Stimulated activated CD8-positive, alpha-beta memory T cell treated with anti-CD3 and anti-CD28 coated beads, Interleukin-15, amount 100 ng/mL, for 1 hour (primary cell): Measurements from ENCODE around the gene BST2.
A peak's percentile ranks its signal among the peaks of the same experiment; 100 is the strongest.

Experiments
- DNase-seq: peaks from one replicate; pipeline ENCODE4 v3.0.0-alpha.2; 2020; ENCODE audit warnings: low read depth

Gene BST2

DNA sequence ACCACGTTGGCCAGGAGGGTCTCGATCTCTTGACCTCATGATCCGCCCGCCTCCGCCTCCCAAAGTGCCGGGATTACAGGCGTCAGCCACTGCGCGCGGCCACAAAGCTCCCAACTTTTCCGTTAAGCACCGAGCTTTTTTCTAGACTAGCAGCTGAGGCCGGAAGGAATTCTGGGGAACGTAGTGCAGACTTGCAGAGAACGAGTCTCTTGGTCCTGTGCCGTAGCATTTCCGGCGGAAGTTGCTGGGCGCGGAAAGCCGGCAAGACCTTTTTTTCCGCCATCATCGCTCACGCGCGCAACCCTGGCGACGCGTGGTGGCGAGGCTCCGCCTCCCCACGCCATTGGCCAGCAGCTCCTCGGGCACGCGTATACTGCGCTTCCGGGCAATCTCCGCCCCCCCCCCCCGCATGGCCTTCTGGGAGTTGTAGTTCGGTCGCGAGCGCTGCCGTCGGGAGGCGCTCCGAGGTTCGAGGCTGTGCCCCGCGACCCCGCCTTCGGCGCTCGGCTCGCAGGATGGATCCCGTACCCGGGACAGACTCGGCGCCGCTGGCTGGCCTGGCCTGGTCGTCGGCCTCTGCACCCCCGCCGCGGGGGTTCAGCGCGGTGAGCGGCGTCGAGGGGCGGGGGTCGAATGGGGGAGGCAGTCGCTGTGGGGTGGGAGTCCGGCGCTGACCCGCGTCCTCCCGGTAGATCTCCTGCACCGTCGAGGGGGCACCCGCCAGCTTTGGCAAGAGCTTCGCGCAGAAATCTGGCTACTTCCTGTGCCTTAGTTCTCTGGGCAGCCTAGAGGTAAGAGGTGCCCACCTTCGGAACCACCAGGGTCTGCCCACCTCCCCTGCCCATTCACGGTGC is 14.4 kb upstream of the BST2 start, which contains the start of gene MVB12A:
Gene MVB12A (plus strand): TSS at position 427 of the 854 bp plus-strand sequence. CDS start 89 bp downstream, at position 516.
- DNase-seq: peak; percentile 89

DNA sequence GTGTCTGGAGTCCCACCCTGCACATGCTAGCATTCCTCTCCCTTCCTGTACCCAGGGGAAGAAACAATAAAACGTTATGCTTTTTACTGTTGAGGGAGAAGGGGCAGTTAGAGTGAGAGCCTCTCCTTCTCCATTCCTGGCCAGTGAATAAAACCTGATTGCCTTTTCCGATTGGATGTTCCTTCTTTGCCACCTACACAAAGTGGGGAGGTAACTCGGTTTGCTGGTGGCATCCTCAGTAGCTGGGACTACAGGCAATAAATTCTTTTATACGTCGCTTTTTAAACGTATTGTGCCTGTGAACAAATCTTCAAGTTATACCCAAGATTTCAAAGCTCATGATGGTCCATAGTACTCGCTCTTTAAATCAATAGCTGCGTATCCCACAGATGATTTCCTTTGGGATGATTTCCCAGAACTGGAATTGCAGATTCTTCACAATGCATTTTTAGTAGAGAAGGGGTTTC is 13.8 kb upstream of the BST2 start:
- no peak for DNase-seq

DNA sequence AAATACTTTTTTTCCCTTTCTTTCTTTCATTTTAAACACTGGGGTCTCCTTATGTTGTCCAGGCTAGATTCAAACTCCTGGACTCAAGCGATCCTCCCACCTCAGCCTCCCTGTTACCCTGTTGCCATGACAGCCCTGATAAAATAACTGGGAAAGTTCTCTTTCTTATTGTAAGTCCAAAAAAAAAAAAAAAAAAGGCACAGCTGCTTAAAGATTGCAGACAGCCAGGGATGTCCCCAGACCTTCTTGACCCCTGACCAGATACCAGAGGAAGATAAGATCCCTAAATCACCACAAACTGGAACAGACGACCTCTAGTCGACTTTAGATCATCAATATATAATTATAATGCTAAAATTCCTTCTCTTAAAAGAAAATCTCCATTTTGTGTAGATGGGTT is 13.3 kb upstream of the BST2 start:
- no peak for DNase-seq

DNA sequence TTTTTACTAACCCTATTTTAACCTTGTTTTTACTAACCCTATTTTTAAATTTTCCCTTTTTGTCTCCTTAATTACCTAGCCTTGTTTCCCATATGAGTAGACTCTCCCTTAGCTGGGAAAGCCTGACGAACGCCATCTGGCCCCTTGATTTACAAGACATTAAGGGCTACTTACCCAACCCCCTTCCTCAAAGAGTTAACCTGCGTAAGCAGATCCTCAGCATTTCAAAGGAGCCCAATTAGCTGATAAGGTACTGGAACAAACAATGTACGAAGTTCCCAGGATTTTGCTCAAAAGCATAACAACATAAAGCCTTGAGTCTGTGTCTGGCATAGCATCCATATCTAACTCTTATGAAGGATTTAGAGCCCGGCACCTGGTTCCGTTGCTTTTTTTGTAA is 9.7 kb upstream of the BST2 start:
- DNase-seq: no peak

DNA sequence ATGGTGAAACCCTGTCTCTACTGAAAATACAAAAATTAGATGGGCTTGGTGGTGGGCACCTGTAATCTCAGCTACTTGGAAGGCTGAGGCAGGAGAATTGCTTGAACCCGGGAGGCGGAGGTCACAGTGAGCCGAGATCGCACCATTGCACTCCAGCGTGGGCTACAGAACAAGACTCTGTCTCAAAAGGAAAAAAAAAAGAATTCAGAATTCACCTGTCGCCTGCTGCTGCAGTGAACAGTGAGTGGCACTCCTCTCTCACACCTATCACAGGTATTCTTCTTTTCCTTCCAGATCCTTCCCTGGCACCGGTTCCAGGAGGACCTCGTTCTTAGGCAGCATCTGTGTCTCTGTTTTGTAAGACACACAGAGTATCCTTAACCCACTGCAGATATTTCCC is 8.7 kb upstream of the BST2 start:
- no peak for DNase-seq

DNA sequence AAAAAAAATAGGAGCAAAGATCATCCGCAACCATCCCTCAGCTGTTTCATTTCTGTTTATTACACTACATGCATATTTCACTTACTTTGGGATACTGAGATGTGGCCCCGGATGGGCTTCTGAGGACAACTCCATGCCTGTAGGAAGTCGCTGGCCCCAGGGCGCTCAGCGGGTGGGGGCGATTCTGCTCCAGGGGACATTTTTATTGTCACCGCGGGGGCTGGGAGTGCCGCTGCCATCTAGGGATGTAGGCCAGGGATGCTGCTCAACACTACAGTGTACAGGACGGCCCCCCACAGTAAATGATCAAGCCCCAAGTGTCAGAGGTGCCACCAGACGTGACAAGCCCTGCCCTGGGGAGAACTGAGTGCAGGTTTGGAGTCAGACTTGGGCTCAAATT is 6.4 kb upstream of the BST2 start:
- DNase-seq: no peak

DNA sequence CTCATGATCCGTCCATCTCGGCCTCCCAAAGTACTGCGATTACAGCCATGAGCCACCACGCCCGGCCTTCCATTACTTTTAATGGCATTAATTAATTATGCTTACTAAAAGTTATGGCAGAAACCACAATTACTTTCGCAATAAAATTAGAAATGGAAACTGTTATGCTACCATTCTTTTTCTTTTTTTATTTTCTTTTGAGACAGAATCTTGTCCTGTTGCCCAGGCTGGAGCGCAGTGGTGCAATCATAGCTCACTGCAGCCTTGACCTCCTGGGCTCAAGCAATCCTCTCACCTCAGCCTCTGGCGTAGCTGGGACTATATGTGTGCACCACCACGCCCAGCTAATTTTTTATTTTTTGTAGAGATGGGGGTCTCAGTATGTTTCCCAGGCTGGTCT is 4.6 kb upstream of the BST2 start:
- no peak for DNase-seq

DNA sequence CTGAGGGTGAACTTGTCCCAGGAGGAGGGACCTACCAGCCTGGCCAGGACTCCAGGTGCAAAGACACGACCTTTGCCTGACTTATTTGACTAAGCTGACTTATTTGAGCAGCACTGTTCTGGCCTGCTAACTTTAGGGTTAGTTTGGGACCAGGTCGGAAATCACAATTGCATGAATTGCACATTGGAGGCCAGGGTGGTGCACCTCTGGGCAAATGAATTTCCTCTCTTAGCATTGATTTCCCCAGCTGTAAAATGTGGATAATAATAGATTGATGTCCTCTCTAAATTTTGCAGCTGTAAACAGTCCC is 1.4 kb upstream of the BST2 start:
- DNase-seq: no peak

DNA sequence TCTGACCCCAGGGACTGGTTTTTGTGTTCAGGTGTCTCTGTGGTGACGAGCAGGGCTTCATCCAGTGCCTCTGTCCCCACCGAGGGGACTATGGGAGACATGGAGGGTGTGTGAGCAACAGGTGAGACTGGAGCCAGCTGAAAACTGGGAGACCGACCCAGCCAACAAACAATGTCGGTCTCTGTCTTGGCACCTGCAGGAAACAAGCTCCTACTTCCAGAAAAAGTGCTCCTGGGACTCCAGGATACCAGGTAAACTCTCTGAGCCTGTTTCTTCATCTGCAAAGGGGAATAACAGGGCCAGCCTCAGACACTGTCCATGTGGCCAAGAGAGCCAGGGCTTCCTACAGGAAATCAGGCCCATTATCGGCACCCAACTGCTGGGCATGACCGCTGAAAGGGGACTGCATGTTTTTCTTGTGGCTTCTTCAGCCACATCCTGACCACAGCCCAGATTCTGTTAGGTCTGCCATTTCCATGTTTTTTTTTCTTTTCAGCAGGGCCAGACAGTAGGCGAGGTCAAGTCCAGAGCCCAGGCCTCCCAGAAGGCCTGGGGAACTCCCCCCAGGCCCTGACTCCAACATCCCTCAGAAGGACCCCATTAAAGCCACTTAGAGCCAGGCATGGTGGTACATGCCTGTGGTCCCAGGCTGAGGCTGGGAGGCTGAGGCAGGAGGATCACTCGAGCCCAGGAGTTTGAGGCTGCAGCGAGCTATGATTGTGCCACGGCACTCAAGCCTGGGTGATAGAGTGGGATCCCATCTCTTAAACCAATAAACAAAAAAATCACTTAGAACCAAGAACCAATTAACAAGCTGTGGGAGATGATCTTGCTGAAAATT is 836 bp upstream of the BST2 start:
- DNase-seq: no peak

DNA sequence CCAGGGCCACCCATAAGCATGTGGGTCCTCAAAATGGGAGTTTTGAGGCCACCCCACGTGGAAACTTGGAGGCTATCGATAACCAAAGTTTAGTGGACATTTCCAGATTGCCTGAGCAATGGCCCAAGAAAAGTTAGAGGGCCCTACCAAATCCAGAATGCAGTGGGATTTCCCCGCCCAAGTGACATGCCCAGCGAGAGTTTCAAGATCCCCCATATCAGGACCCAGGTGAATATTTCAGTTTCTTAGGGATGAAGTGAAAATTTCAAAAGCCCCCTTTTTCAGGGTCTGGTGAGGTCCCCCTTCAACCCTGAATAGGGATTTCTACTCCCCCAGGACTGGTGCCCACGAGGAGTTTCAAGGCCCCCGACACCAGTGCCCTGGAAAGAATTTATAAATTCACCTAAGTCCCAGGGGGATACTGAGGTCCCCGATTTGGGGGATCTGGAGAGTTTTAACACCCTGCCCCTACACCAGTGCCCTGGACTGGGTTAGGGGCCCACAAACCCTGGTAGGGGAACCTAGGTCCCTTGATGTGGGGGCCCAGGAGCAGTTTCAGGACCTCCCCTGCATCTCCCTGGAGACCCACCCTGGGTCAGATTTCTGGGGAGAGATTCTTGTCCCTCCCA is 695 bp downstream of the BST2 start:
- no peak for DNase-seq

DNA sequence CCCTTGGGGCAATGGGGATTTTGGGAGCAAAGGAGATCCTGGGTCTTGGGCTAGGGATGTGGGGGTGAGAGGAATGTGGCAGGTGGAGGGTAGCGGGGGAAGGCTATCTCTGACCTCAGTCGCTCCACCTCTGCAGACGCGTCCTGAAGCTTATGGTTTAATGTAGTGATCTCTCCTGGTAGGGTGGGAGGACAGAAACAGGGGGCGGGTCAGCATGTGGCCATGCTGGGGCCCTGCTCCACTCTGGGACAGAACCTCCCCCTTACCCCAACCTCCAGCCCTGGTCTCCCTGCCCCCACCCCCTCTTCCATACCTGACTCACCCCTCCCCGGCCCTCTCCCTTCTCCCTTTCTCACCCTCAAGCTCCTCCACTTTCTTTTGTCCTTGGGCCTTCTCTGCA is 1.4 kb downstream of the BST2 start:
- DNase-seq: no peak

DNA sequence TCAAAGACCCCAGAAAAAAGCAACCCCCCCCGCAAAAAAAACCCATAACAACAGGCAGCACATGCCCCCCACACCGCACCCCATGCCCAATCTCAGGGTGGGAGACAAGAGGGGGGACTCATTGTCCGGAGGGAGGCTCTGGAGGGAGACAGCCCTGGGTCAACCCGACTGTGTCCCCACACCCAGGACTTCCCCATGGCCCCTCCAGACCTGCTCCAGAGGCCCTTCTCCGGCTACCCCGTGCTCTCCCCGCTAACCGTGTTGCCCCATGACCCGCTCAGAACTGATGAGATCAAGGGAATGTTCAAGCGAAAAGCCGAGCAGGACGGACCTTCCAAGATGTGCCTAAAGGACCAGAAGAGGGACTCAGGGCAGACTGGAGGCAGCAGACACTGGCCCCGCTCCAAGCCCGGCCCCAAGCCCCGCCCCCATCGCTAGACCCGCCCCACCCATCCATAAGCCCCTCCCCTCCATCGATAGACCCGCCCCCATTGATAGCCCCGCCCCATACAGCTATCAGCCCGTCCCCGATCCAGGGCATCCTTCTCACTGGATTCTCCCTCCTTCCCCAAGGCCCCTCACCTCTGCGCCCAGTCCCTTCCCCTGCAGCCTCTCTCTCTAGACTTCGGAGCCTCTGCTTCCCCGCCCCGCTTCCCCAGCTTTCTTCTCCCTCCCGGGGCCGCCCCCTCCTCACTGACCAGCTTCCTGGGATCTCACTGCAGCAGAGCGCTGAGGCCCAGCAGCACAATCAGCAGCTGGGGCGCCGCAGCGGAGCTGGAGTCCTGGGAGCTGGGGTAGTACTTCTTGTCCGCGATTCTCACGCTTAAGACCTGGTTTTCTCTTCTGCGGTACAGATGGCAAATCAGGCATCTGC is 2.2 kb downstream of the BST2 start:
- DNase-seq: peak; percentile 36

DNA sequence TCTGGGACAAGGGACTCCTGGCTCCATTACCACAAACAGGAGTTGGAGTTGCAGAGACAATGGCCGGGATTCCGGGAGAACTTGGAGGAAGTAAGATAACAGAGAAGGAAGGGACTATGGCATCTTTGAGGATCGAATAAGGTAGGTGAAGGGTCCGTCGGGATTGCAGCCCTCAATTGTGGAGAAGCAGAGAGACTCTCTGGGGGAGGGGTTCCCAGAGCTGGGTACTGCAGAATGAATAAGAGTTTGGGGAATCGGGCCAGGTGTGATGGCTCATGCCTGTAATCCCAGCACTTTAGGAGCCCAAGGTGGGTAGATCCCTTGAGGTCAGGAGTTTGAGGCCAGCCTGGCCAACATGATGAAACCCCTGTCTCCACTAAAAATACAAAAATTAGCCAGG is 3.8 kb downstream of the BST2 start:
- DNase-seq: no peak

DNA sequence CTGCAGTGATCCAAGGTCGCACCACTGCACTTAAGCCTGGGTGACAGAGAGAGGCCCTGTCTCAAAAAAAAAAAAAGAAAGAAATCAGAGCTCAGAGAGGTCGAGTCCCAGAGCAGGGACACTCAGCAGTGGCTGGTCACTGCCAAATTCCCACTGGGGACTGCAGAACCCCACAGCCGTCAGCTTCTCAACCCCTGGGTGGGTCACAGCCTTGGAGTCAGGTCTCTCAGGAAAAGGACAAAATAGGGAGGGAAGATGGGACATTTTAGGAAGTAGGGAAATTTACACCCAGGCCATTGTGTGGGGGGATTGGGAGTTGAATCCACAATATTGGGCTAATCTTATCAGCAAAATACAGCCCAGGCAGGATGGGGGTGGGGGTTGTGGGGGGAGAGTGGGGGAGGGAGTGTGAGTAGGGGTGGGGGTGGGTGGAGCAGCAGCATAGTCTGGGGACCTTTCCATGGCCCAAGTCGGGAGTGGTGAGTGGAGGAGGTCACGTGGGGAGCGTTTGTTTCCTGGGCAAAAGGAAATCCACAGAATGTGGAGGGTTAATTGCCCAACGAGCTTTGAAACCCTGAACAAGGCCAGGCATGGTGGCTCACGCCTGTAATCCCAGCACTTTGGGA is 6.4 kb downstream of the BST2 start:
- DNase-seq: no peak

DNA sequence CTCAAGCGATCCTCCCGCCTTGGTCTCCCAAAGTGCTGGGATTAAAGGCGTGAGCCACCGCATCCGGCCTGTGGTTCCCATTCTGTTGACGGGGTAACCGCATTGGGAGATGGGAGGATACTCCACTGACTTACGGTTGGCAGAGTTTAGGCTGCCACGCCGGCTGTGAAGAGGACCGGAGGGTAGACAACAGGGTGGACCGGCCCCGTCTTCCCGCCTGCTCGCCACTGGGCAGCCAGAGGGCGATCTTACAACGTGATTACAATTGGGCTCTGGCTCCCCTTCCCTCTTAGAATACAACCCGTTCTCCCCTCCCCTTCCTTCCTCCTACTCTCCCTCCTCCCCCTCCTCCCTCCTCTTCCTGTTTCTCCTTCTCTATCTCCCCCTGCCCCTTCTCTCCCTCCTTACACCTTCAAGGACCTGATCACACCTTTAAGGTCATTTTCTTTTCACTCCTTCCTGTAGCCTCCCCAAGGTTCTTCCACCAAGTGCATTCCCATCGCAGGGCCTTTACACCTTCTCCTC is 10.5 kb downstream of the BST2 start:
- peak; percentile 49 for DNase-seq

DNA sequence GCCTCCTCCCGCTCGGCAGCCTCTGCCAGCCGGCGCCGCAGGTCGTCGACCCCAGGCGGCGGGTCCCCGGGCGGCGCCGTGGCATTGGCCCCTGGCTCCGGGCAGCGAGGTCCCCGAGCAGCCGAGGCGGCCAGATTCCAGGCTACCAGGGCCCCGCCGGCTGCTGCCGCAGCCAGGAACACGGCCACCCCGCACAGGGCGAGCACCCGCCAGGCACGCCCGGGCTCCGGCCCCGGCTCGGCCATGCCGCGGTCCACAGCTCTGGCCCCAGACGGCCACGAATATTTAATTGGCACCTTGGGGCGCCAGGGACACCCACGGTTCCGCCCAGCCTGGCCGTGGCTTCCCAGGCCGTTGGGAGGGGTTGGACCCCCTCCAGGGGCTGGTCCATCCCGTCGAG is 11.5 kb downstream of the BST2 start, which contains the start of gene CCDC194:
Gene CCDC194 (minus strand): TSS at position 283 of the 400 bp plus-strand sequence. CDS start 38 bp downstream, at position 245.
- DNase-seq: no peak

DNA sequence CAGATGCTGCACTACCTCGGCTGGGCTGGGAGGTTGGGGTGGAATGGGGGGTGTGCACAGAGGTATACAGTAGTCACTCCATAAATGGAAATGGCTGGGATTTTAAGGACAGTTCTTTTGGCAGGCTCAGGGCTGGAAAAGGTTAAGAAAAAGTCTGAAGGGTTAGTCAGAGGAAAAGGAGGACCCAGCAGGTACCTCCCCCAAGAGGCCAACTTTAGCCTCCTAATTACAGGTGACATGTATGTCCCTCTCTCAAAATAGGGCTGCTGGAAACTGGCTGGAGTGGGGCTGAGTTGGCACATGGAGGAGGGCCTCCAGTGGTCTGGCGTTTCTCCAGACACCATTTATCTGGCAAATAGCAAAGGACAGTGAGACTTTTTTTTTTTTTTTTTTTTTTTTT is 12.4 kb downstream of the BST2 start:
- no peak for DNase-seq

DNA sequence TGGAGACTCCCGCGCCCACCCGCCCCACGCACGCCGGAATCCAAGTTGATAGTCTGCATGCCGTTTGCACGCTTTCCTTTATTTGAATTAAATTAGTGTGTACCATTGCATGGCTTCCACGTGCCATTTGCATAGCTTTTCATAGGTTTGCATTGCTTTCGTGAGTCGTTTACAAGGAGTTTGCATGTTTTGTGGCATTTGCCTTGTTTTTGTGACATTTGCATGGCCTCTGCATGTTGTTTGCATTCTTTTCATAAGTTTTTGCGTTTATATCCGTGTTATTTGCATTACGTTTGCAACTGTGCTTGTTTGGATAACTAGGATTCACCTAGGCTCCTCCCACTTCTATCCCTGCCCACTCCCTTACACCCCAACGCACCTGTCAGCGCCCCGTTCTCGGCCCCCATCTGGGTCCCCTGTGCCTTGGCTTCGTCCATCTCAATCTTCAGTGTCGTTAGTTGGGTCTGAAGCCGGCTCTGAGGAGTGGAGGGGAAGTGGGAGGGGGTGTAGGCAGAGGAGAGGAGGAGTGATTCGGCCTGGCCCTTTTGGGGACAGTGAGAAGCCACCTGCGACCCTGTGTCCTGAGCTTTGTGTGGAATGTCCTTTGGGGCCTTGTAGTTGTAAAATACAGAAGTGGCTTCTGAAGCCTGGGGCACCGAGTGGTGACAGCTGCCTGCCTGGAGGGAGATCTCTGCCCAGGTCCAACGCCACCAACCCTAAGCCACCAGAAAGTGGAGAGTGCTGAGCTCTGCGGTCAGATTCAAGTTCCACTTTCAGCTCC is 13.9 kb downstream of the BST2 start:
- DNase-seq: no peak

DNA sequence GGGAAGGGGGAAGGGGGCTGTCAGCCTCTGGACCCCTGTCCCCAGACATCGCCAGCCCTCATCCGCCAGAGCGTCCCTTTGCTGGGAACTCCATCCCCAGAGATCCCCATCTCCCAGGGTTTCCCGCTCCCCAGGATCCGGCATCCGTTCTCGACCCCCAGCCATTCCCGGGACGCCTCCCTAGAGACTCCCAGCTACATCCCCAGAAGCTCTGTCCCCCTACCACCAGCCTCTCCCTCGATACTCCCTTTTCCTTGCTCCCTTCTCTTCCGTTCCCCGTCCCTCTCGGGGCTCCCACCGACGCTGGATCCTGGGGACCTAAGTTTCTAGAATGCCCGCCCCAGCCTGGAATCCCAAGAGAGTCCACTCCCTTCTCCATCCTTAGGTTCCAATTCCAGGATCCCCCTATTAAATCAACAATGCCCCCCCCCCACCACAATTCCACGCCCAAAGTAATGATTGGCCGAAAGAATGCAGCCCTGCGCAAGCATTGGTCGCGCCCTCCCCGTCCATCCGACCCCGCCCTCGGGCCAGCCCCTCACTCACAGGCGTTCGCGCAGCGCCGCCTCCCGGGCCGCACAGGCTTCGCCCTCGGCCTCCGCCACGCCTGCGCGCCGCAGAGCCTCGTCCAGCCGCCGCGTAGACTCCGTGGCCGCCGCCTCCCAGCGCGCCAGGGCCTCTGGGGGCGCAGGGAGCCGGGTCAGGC is 14.6 kb downstream of the BST2 start:
- peak; percentile 73 for DNase-seq
